ENCODE data around the gene SLC15A3.

Gene SLC15A3

DNA sequence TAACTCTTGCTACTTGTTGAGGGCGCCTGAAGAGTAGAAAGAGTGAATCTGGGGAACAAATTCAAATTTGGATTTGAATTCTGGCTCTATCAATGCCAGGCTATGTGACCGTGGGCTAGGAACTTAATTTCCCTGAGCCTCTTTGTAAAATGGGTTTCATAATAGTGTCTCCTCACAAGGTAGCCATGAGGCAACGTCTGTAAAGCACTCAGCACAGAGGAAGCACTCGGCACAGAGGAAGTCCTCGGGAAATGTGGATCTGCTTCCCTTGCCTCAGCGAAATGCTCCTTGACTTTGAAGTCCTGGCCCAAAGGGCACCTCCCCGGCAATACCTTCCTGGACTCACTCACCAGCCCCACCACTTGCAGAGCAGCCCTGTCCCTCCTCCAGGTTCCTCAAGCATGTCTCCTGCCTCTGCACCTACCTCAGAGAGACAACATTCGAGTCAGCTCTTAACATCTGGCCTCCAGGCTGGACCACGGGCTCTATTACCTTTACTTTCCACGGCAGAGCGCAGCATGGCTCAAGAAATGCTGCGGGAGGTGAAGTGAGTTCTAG lies 37.2 kb upstream of the SLC15A3 start:
- Histone ChIP-seq H2AFZ (ENCODE audit: low read length) (no peak overlapping the region), H3K4me2 (ENCODE audit: insufficient read depth, low read length, poor library complexity, severe bottlenecking) (no peak overlapping the region), H3K14ac (ENCODE audit: low read length) (no peak overlapping the region), H2BK15ac (ENCODE audit: low read length) (no peak overlapping the region), H4K91ac (ENCODE audit: low read depth, low read length, poor library complexity) (no peak overlapping the region), H3K4me3 (ENCODE audit: low read length in 2 of 2) (no peak overlapping the region), H4K8ac (ENCODE audit: low read depth, low read length) (no peak overlapping the region), H3K27me3 (ENCODE audit: control insufficient read depth in 3 of 3, insufficient read depth in 3 of 3, low read depth in 1 of 3, low read length in 3 of 3) (peaks cover 0 to 45% (median 0%) of the 10 kb centered on the region in 3 experiments), H2BK12ac (ENCODE audit: low read length) (no peak overlapping the region), H3K23ac (ENCODE audit: low read depth, low read length, poor library complexity) (no peak overlapping the region), H3K27ac (replicated peaks; ENCODE audit: low read length) (no peak overlapping the region), H3K4me1 (ENCODE audit: control insufficient read depth in 2 of 2, insufficient read depth in 1 of 2, low read depth in 1 of 2, low read length in 2 of 2) (peaks cover 0 to 3% of the 10 kb centered on the region in 2 donors), H3K9me3 (replicated peaks in 1 of 2; ENCODE audit: control insufficient read depth in 2 of 2, insufficient read depth in 1 of 2, low read depth in 1 of 2, low read length in 2 of 2) (no peaks in the 10 kb centered on the region), H3K9ac (ENCODE audit: low read depth, low read length, poor library complexity) (no peak overlapping the region), H3K4ac (ENCODE audit: low read length) (no peak overlapping the region), H2AK5ac (ENCODE audit: low read depth, low read length) (no peak overlapping the region), H3K36me3 (replicated peaks in 1 of 2; ENCODE audit: control insufficient read depth in 2 of 2, insufficient read depth in 2 of 2, low read length in 2 of 2) (no peaks in the 10 kb centered on the region), H2BK120ac (ENCODE audit: low read depth, low read length) (no peak overlapping the region), H3K79me1 (ENCODE audit: low read depth, low read length) (no peaks in the 10 kb centered on the region), H3K18ac (ENCODE audit: low read length) (no peak overlapping the region), H2BK5ac (ENCODE audit: low read length) (no peak overlapping the region)
- no CpG with 5 or more reads among the region's 12 CpGs for WGBS, 2 donors (ENCODE audit: extremely low coverage in 2 of 2, insufficient read length in 2 of 2, insufficient replicate concordance in 1 of 2)
- no peak for DNase-seq (ENCODE audit: low spot score)

- Histone ChIP-seq H3K4me2 (ENCODE audit: insufficient read depth, low read length, poor library complexity, severe bottlenecking) (no peak overlapping the region), H2BK15ac (ENCODE audit: low read length) (no peak overlapping the region), H2BK12ac (ENCODE audit: low read length) (no peak overlapping the region), H3K4me3 (ENCODE audit: low read length in 2 of 2) (no peak overlapping the region), H3K27me3 (ENCODE audit: control insufficient read depth in 3 of 3, insufficient read depth in 3 of 3, low read depth in 1 of 3, low read length in 3 of 3) (peaks cover 0 to 43% (median 0%) of the 10 kb centered on the region in 3 experiments), H3K9me3 (replicated peaks in 1 of 2; ENCODE audit: control insufficient read depth in 2 of 2, insufficient read depth in 1 of 2, low read depth in 1 of 2, low read length in 2 of 2) (no peaks in the 10 kb centered on the region), H2BK5ac (ENCODE audit: low read length) (no peak overlapping the region), H3K4ac (ENCODE audit: low read length) (no peak overlapping the region), H3K14ac (ENCODE audit: low read length) (no peak overlapping the region), H3K79me1 (ENCODE audit: low read depth, low read length) (no peaks in the 10 kb centered on the region), H2BK120ac (ENCODE audit: low read depth, low read length) (no peak overlapping the region), H3K18ac (ENCODE audit: low read length) (peak overlapping the region; percentile 9), H2AK5ac (ENCODE audit: low read depth, low read length) (no peak overlapping the region), H3K23ac (ENCODE audit: low read depth, low read length, poor library complexity) (no peak overlapping the region), H3K27ac (replicated peaks; ENCODE audit: low read length) (no peak overlapping the region), H3K4me1 (ENCODE audit: control insufficient read depth in 2 of 2, insufficient read depth in 1 of 2, low read depth in 1 of 2, low read length in 2 of 2) (peaks cover 0 to 3% of the 10 kb centered on the region in 2 donors), H4K8ac (ENCODE audit: low read depth, low read length) (no peak overlapping the region), H3K9ac (ENCODE audit: low read depth, low read length, poor library complexity) (no peak overlapping the region), H2AFZ (ENCODE audit: low read length) (no peak overlapping the region), H3K36me3 (replicated peaks in 1 of 2; ENCODE audit: control insufficient read depth in 2 of 2, insufficient read depth in 2 of 2, low read length in 2 of 2) (no peaks in the 10 kb centered on the region), H4K91ac (ENCODE audit: low read depth, low read length, poor library complexity) (no peak overlapping the region)
- DNase-seq (ENCODE audit: low spot score), result no peak
- no CpG with 5 or more reads among the region's 2 CpGs for WGBS, 2 donors (ENCODE audit: extremely low coverage in 2 of 2, insufficient read length in 2 of 2, insufficient replicate concordance in 1 of 2)
Measured at GRCh38 chr11:60988658-60989057, 36.7 kb upstream of the SLC15A3 start.

GRCh38 chr11:60987577-60988277 lies 35.8 kb upstream of the SLC15A3 start:
- Histone ChIP-seq H4K8ac (ENCODE audit: low read depth, low read length) (no peak overlapping the region), H3K79me1 (ENCODE audit: low read depth, low read length) (no peaks in the 10 kb centered on the region), H3K36me3 (replicated peaks in 1 of 2; ENCODE audit: control insufficient read depth in 2 of 2, insufficient read depth in 2 of 2, low read length in 2 of 2) (no peaks in the 10 kb centered on the region), H2BK15ac (ENCODE audit: low read length) (no peak overlapping the region), H3K23ac (ENCODE audit: low read depth, low read length, poor library complexity) (no peak overlapping the region), H2BK12ac (ENCODE audit: low read length) (no peak overlapping the region), H3K14ac (ENCODE audit: low read length) (no peak overlapping the region), H3K4me3 (ENCODE audit: low read length in 2 of 2) (no peak overlapping the region), H3K27me3 (ENCODE audit: control insufficient read depth in 3 of 3, insufficient read depth in 3 of 3, low read depth in 1 of 3, low read length in 3 of 3) (peaks cover 0 to 36% (median 0%) of the 10 kb centered on the region in 3 experiments), H3K27ac (replicated peaks; ENCODE audit: low read length) (no peak overlapping the region), H2AK5ac (ENCODE audit: low read depth, low read length) (no peak overlapping the region), H2BK120ac (ENCODE audit: low read depth, low read length) (no peak overlapping the region), H3K4me2 (ENCODE audit: insufficient read depth, low read length, poor library complexity, severe bottlenecking) (no peak overlapping the region), H3K9me3 (replicated peaks in 1 of 2; ENCODE audit: control insufficient read depth in 2 of 2, insufficient read depth in 1 of 2, low read depth in 1 of 2, low read length in 2 of 2) (no peaks in the 10 kb centered on the region), H3K9ac (ENCODE audit: low read depth, low read length, poor library complexity) (no peak overlapping the region), H3K4ac (ENCODE audit: low read length) (no peak overlapping the region), H3K4me1 (ENCODE audit: control insufficient read depth in 2 of 2, insufficient read depth in 1 of 2, low read depth in 1 of 2, low read length in 2 of 2) (peaks cover 0 to under 1% of the 10 kb centered on the region in 2 donors), H3K18ac (ENCODE audit: low read length) (no peak overlapping the region), H2AFZ (ENCODE audit: low read length) (no peak overlapping the region), H2BK5ac (ENCODE audit: low read length) (no peak overlapping the region), H4K91ac (ENCODE audit: low read depth, low read length, poor library complexity) (no peak overlapping the region)
- WGBS, 2 donors (ENCODE audit: extremely low coverage in 2 of 2, insufficient read length in 2 of 2, insufficient replicate concordance in 1 of 2), result no CpG with 5 or more reads among the region's 9 CpGs
- no peak for DNase-seq (ENCODE audit: low spot score)

DNA sequence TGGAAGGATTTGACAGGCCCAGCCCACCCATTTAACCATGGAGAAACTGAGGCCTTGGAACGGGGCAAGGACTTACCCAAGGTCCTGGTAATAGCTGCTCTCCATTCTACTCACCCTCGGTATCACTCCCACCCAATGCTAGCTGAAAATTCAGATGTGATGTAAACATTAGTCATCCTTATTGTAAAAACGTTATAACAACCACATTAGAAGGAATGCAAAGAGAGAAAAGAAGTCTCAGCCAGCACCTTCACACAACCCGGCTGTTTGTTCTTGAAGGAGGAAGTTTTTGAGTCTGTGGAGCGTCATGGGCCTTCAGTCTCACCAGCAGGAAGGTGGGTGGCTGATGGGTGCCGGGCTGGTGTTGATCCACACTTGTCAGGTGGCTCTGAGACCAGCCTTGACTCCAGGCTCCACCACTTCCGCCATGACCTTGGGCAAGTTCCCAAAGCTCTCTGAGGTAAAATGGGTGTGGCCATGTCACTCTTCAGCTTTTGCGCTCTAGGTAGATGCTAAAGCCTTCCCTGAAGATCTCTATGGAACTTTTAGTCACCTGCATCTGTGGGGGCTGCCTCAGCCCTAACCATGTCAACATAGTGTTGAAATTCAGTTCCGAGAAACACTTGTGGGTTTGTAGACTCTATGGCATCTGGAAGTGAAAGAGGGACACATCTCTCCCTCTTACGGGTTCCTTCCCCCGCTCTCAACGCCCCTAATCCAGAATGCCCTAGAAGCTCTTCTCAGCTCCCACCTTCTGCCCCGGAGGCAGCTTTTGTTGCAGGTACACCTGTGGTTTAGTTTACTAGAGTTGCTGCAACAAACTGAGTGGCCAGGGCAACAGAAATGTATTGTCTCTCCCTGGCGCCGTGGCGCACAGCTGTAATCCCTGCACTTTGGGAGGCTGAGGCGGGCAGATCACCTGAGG lies 34.3 kb upstream of the SLC15A3 start:
- no CpG with 5 or more reads among the region's 17 CpGs for WGBS, 2 donors (ENCODE audit: extremely low coverage in 2 of 2, insufficient read length in 2 of 2, insufficient replicate concordance in 1 of 2)
- H3K4me1 ChIP-seq (ENCODE audit: control insufficient read depth in 2 of 2, insufficient read depth in 1 of 2, low read depth in 1 of 2, low read length in 2 of 2), result peaks cover 0 to 4% of the 10 kb centered on the region in 2 donors
- no peak for DNase-seq (ENCODE audit: low spot score)
- no peaks in the 10 kb centered on the region for H3K79me1 ChIP-seq (ENCODE audit: low read depth, low read length)
- no peak overlapping the region for H3K4me3 ChIP-seq (ENCODE audit: low read length in 2 of 2)
- H3K27ac ChIP-seq (replicated peaks; ENCODE audit: low read length), result no peak overlapping the region
- no peak overlapping the region for H2BK15ac ChIP-seq (ENCODE audit: low read length)
- H3K36me3 ChIP-seq (replicated peaks in 1 of 2; ENCODE audit: control insufficient read depth in 2 of 2, insufficient read depth in 2 of 2, low read length in 2 of 2), result no peaks in the 10 kb centered on the region
- H3K18ac ChIP-seq (ENCODE audit: low read length), result no peak overlapping the region
- no peak overlapping the region for H3K9ac ChIP-seq (ENCODE audit: low read depth, low read length, poor library complexity)
- no peak overlapping the region for H2AK5ac ChIP-seq (ENCODE audit: low read depth, low read length)
- H2BK120ac ChIP-seq (ENCODE audit: low read depth, low read length), result no peak overlapping the region
- no peaks in the 10 kb centered on the region for H3K9me3 ChIP-seq (replicated peaks in 1 of 2; ENCODE audit: control insufficient read depth in 2 of 2, insufficient read depth in 1 of 2, low read depth in 1 of 2, low read length in 2 of 2)
- no peak overlapping the region for H2AFZ ChIP-seq (ENCODE audit: low read length)
- H3K27me3 ChIP-seq (ENCODE audit: control insufficient read depth in 3 of 3, insufficient read depth in 3 of 3, low read depth in 1 of 3, low read length in 3 of 3), result peaks cover 0 to 38% (median 0%) of the 10 kb centered on the region in 3 experiments
- H4K8ac ChIP-seq (ENCODE audit: low read depth, low read length), result no peak overlapping the region
- no peak overlapping the region for H2BK12ac ChIP-seq (ENCODE audit: low read length)
- no peak overlapping the region for H2BK5ac ChIP-seq (ENCODE audit: low read length)
- no peak overlapping the region for H3K23ac ChIP-seq (ENCODE audit: low read depth, low read length, poor library complexity)
- no peak overlapping the region for H3K4me2 ChIP-seq (ENCODE audit: insufficient read depth, low read length, poor library complexity, severe bottlenecking)
- H3K4ac ChIP-seq (ENCODE audit: low read length), result no peak overlapping the region
- no peak overlapping the region for H3K14ac ChIP-seq (ENCODE audit: low read length)
- H4K91ac ChIP-seq (ENCODE audit: low read depth, low read length, poor library complexity), result no peak overlapping the region

Data from neuronal stem cell (in vitro differentiated cells).